IPS-20b (cell line): Measurements from ENCODE around the gene IL23A.

Experiments
- H3K27ac ChIP-seq: one replicate; pipeline ENCODE4 v1.5.1; 2013; ENCODE audit warnings: low read length
- H3K27me3 ChIP-seq: 2 replicates; pipeline ENCODE4 v1.6.1; 2013; ENCODE audit warnings: mild to moderate bottlenecking, low read length, inconsistent platforms; ENCODE audit not compliant: insufficient read depth
- H3K36me3 ChIP-seq: 2 replicates; pipeline ENCODE4 v1.6.1; 2013; ENCODE audit warnings: low read depth, mild to moderate bottlenecking, inconsistent platforms, low read length, moderate library complexity; ENCODE audit not compliant: insufficient read depth
- H3K4me1 ChIP-seq: 2 replicates; pipeline ENCODE4 v1.6.1; 2013; ENCODE audit warnings: mild to moderate bottlenecking, control low read depth, inconsistent platforms, low read length, moderate library complexity; ENCODE audit not compliant: insufficient read depth
- H3K4me3 ChIP-seq: 2 replicates; pipeline ENCODE4 v1.5.1; 2013; ENCODE audit warnings: mild to moderate bottlenecking, low read length, inconsistent platforms
- H3K9ac ChIP-seq: 2 replicates; pipeline ENCODE4 v1.6.1; 2013; ENCODE audit warnings: low read depth, mild to moderate bottlenecking, inconsistent platforms, low read length, moderate library complexity
- H3K9me3 ChIP-seq: 2 replicates; pipeline ENCODE4 v1.6.1; 2013; ENCODE audit warnings: mild to moderate bottlenecking, low read depth, low read length, inconsistent platforms; ENCODE audit not compliant: insufficient read depth

The IL23A gene

DNA sequence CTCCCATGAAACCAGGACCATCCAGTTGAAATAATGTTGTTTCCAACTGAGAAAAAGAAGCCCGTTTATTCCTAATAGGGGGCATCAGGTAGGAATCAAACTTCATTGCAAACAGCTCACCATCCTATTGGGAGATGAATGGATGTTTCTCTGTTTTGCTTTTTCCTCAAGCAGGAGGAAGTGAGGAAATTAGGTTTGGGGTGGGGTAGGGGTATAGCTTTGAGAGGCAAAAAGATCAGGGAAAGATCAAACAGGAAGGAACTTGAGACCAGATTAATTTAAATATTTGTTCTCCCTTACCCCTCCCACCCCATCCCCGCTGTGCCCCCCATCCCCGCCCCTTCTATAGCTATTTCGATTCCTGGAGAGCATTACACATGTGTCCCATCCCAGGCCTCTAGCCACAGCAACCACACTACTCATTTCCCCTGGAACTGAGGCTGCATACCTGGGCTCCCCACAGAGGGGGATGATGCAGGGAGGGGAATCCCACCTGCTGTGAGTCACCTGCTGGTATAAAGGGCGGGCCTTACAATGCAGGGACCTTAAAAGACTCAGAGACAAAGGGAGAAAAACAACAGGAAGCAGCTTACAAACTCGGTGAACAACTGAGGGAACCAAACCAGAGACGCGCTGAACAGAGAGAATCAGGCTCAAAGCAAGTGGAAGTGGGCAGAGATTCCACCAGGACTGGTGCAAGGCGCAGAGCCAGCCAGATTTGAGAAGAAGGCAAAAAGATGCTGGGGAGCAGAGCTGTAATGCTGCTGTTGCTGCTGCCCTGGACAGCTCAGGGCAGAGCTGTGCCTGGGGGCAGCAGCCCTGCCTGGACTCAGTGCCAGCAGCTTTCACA is at the start of gene IL23A:
Gene IL23A (plus strand): TSS at position 577 of the 850 bp plus-strand sequence. CDS start 161 bp downstream, at position 738.
- no peaks in the 10 kb centered on the region for H3K27me3 ChIP-seq
- no peaks in the 10 kb centered on the region for H3K9me3 ChIP-seq
- H3K4me1 ChIP-seq: peaks cover 20% of the 10 kb centered on the region
- peak within 1 kb of the TSS; percentile 58 for H3K9ac ChIP-seq
- peak within 1 kb of the TSS; percentile 76 for H3K27ac ChIP-seq
- peaks cover 12% of the 10 kb centered on the region for H3K36me3 ChIP-seq
- peak within 1 kb of the TSS; percentile 33; the same call in 1 of the 2 replicates for H3K4me3 ChIP-seq

- Histone ChIP-seq H3K36me3 (peaks cover 50% of the 10 kb centered on the region), H3K4me1 (no peaks in the 10 kb centered on the region)
Measured at GRCh38 chr12:56293795-56294194, 44.9 kb upstream of the IL23A start.

DNA sequence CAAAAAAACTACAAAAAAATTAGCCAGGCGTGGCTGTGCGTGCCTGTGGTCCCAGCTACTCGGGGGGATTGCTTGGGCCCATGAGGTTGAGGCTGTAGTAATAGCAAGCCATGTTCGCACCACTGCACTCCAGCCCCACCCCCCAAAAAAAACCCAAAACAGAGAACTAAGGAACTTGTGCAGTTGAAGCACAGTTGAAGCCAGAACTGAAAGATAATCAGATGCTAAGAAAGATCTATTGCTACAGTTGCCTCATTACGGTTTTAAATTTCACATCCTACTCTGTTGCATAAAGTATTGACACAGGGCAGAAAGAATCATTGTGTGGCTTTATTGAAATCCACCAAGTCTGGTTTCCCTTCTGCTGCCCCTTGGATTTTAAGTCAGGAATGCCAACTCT is 42.4 kb upstream of the IL23A start:
- Histone ChIP-seq H3K27me3 (no peaks in the 10 kb centered on the region), H3K9ac (no peak overlapping the region), H3K4me3 (no peak overlapping the region), H3K36me3 (peaks cover 36% of the 10 kb centered on the region), H3K27ac (no peak overlapping the region), H3K9me3 (no peaks in the 10 kb centered on the region), H3K4me1 (no peaks in the 10 kb centered on the region)

More at GRCh38 chr12:56293795-56294194, 44.9 kb upstream of the IL23A start:
- Histone ChIP-seq H3K9me3 (no peaks in the 10 kb centered on the region), H3K4me3 (no peak overlapping the region), H3K27ac (no peak overlapping the region), H3K9ac (no peak overlapping the region), H3K27me3 (no peaks in the 10 kb centered on the region)

DNA sequence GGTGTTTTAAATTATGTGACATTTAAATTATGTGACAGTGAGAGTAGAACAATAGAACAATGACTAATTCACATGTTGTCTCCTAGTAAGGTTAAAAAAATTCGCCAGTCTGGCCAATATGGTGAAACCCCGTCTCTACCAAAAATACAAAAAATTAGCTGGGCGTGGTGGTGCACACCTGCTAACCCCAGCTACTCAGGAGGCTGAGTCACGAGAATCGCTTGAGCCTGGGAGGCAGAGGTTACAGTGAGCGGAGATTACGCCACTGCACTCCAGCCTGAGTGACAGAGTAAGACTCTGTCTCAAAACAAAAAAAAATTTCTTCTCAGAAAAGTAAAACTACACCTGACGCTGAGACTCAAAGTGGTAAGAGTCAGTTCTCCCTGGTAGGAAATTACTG is 41.3 kb upstream of the IL23A start:
- no peak overlapping the region for H3K9ac ChIP-seq
- no peaks in the 10 kb centered on the region for H3K4me1 ChIP-seq
- no peak overlapping the region for H3K4me3 ChIP-seq
- H3K27ac ChIP-seq: no peak overlapping the region
- no peaks in the 10 kb centered on the region for H3K27me3 ChIP-seq
- peaks cover 37% of the 10 kb centered on the region for H3K36me3 ChIP-seq
- no peaks in the 10 kb centered on the region for H3K9me3 ChIP-seq

- Histone ChIP-seq H3K36me3 (peaks cover 34% of the 10 kb centered on the region), H3K4me3 (peak overlapping the region; percentile 94), H3K9me3 (no peaks in the 10 kb centered on the region), H3K9ac (peak overlapping the region; percentile 89), H3K4me1 (no peaks in the 10 kb centered on the region), H3K27ac (no peak overlapping the region), H3K27me3 (no peaks in the 10 kb centered on the region)
Measured at GRCh38 chr12:56298828-56299227, 39.9 kb upstream of the IL23A start.

DNA sequence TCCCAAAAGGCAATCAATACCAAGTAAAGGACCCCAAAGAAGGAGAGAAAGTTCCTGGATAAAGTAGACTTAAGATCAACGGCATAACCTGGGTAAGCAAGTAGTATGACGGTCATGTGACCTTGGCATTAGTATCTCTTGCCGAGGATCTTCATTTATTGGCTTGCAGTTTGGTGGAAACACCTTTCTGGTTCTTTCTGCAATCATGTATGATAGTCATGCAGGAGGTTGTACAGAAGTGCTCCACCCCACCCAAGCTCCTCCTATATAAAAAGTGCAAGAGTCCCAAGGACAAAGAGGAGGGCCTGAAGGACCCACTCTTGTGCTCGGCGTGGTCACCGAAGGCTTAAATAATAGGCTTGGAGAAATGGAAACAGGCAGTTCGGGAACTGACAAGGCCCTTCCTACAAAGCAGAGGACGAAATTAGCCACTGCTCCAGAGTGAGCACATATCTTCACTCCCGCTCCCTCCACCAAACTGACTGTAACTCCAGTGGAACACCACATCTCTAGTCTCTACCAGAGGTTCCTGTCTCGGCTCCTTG is 39.3 kb upstream of the IL23A start:
- Histone ChIP-seq H3K27me3 (no peaks in the 10 kb centered on the region), H3K4me1 (no peaks in the 10 kb centered on the region), H3K9ac (peak overlapping the region; percentile 89), H3K27ac (no peak overlapping the region), H3K4me3 (peak overlapping the region; percentile 94), H3K36me3 (peaks cover 34% of the 10 kb centered on the region), H3K9me3 (no peaks in the 10 kb centered on the region)

DNA sequence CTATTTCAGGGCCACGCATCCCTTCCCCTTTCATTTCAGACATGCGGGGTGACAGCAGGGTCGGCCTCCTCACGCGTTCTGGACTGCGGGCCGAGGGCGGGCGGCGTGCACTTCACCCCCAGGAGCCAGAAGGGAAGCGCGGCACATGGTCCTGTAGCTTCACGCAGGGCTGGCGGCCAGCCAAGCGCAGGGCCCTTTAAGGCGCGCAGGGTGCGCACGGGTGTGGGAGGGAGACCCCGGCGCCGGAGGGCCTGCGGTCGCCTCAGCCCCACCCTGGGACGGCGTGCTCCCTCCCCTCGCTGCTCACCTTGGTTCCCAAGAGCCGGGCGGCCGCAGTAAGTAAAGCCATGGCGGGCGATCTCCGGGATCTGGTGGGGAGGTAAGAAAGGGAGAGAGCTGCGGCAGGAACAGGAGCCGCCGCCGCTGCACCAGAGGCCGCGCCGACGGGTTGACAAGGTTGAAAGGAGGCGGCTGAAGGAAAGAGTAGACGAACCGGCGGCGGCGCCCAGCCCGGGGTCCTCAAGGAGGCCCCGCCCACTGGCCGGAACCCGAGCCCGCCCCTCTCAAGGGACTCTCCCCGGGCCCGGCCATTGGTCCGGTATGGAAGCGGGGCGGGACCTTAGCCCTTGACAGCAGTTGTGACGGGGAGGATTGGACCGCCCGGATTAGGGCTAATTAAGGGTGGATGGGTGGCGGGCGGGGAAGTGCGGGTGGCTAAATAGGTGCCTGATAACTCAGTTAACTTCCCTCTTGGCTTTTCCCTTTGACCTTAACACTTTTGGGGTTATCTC is 38.6 kb upstream of the IL23A start, which contains the start of gene CS:
Gene CS (minus strand): TSS at position 478 of the 791 bp plus-strand sequence. CDS start 129 bp downstream, at position 349.
- H3K4me3 ChIP-seq: peak within 1 kb of the TSS; percentile 94
- H3K4me1 ChIP-seq: no peaks in the 10 kb centered on the region
- H3K36me3 ChIP-seq: peaks cover 35% of the 10 kb centered on the region
- H3K9ac ChIP-seq: peak within 1 kb of the TSS; percentile 89
- H3K9me3 ChIP-seq: no peaks in the 10 kb centered on the region
- H3K27me3 ChIP-seq: no peaks in the 10 kb centered on the region
- peak within 1 kb of the TSS; percentile 79 for H3K27ac ChIP-seq

DNA sequence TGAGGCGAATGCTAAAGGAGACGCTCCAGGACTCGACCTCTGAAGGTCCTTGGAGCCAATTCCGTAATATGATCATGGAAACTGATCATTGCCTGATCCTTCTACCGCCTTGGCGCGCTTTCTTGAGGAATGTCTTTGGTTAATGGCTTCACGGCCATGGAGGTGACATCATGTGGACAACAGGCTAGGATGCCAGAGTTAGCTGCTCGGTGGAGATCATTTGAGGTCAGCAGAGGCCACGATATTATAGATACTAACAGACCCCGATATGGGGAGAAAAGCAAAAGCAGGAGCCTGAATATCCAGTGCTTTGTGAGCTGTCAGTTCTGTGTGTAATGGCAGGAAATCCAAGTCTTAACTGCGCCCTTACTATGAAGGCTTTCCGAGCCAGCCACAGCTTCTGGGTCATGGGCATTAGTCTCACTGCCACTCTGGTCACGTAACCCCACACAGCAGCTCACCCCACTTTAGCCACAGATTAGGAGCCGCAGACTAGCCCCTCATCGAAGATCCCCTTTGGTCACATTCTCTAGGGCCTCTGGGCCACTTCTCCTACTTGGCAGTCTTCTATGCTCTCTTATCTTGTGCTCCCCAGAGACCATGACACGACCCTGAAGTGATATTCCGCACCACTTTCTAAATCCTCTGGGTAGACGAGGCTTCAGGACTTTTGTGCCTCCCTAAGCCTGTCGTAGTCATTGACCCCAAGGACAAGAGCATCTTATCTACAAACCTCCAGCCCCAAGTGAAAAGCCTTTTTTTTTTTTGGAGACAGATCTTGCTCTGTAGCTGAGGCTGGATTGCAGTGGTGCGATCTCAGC is 37.8 kb upstream of the IL23A start:
- H3K36me3 ChIP-seq: peaks cover 43% of the 10 kb centered on the region
- no peaks in the 10 kb centered on the region for H3K27me3 ChIP-seq
- H3K9me3 ChIP-seq: no peaks in the 10 kb centered on the region
- H3K4me1 ChIP-seq: no peaks in the 10 kb centered on the region
- H3K9ac ChIP-seq: peak overlapping the region; percentile 81
- H3K27ac ChIP-seq: peak overlapping the region; percentile 79
- peak overlapping the region; percentile 94 for H3K4me3 ChIP-seq

GRCh38 chr12:56304276-56304675 is 34.4 kb upstream of the IL23A start:
- H3K9ac ChIP-seq: no peak overlapping the region
- H3K27ac ChIP-seq: no peak overlapping the region
- peaks cover 54% of the 10 kb centered on the region for H3K36me3 ChIP-seq
- no peaks in the 10 kb centered on the region for H3K4me1 ChIP-seq
- H3K9me3 ChIP-seq: no peaks in the 10 kb centered on the region
- no peak overlapping the region for H3K4me3 ChIP-seq
- no peaks in the 10 kb centered on the region for H3K27me3 ChIP-seq

DNA sequence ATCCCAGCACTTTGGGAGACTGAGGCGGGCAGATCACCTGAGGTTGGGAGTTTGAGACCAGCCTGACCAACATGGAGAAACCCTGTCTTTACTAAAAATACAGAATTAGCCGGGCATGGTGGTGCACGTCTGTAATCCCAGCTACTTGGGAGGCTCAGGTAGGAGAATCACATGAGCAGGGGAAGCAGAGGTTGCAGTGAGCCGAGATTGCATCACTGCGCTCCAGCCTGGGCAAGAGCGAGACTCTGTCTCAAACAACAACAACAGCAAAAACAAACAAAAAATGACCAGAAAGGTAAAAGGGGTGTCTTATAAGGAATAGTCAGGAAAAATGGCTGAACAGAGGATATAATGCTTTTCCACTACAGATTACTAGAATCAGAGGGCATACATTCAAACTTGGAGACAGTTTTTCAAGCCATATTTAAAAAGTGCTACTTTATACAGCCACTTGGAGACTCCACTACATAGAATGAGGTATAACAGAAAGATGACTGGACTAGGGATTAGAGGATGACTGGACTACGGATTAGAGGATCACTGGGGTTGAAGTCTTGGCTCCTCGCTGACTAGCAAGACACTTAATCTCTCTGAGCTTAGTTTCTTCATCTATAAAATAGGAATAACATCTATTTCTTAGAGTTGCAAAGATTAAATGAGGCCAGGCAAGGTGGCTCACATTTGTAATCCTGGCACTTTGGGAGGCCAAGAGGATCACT is 33.7 kb upstream of the IL23A start:
- peaks cover 60% of the 10 kb centered on the region for H3K36me3 ChIP-seq
- H3K4me1 ChIP-seq: no peaks in the 10 kb centered on the region
- H3K4me3 ChIP-seq: no peak overlapping the region
- no peaks in the 10 kb centered on the region for H3K27me3 ChIP-seq
- H3K27ac ChIP-seq: no peak overlapping the region
- H3K9me3 ChIP-seq: no peaks in the 10 kb centered on the region
- no peak overlapping the region for H3K9ac ChIP-seq
